AG09319 (cell line): ENCODE measurements around the gene ARHGEF16.

Experiments
- DNase-seq: peaks from one replicate; pipeline ENCODE4 v3.0.0-alpha.2; 2010; ENCODE audit warnings: low read depth; ENCODE audit errors: extremely low read depth
- CTCF ChIP-seq: IDR thresholded peaks from 2 replicates; pipeline ENCODE4 v1.5.1; 2011; ENCODE audit warnings: low read depth, mild to moderate bottlenecking, inconsistent platforms, low read length, moderate library complexity

Gene ARHGEF16

GRCh38 chr1:3417082-3417739, 37.3 kb upstream of the ARHGEF16 start:
- DNase-seq, result no peak
- TF ChIP-seq CTCF, result peak; percentile 3; the same call in 1 of the 2 replicates

GRCh38 chr1:3417934-3418333, 36.5 kb upstream of the ARHGEF16 start:
- no peak for DNase-seq
- TF ChIP-seq CTCF, result no peak

- no peak for TF ChIP-seq CTCF
- no peak for DNase-seq
Measured at GRCh38 chr1:3418600-3418999, 35.9 kb upstream of the ARHGEF16 start.

GRCh38 chr1:3419415-3420204, 34.9 kb upstream of the ARHGEF16 start:
- no peak for DNase-seq
- no peak for TF ChIP-seq CTCF

- DNase-seq, result no peak
- no peak for TF ChIP-seq CTCF
Measured at GRCh38 chr1:3420218-3420951, 34.1 kb upstream of the ARHGEF16 start.

- no peak for TF ChIP-seq CTCF
- DNase-seq, result no peak
Measured at GRCh38 chr1:3422638-3423037, 31.8 kb upstream of the ARHGEF16 start.
